ENCODE results near the gene COL23A1. TPM values are rescaled to one million over a fixed set of nuclear protein-coding genes. Genes with fewer than 3 reads are reported as not detected.

The COL23A1 gene
- polyA plus RNA-seq, 2 of the 4 experiments (the other 2 are of a cell fraction), result not detected

DNA sequence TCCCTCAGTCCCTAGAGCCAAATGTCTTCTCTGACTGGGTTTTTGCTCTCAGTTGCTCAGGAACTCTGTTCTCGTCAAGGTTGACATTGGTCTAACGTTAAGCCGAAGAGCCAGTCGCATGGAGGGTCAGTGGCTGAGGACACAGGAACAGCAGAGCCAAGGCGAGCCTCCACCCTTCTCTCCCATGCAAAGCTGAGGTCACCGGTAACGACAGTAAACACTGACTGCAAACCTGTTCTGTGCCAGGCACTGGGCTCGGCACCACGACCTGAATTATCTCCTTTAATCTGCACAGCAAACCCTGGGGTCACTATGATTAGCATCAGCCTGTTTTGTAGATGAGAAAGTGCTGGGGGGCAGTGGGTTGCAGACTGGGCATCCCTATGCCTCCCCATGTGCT is 171.0 kb downstream of the COL23A1 start:
- TF ChIP-seq BCL3 (IDR thresholded peaks at IDR 0.05), result no peak
- no peak for TF ChIP-seq PBX3 (IDR thresholded peaks at IDR 0.05)
- no peak for TF ChIP-seq TP53 (CRISPR knock-in tag; IDR thresholded peaks at IDR 0.05)
- TF ChIP-seq RARB (CRISPR knock-in tag; IDR thresholded peaks at IDR 0.05), result no peak
- no peak for TF ChIP-seq ZC3H11A (IDR thresholded peaks at IDR 0.05)
- TF ChIP-seq HEYL (CRISPR knock-in tag; IDR thresholded peaks at IDR 0.05), result no peak
- no peak for TF ChIP-seq HOXA7 (CRISPR knock-in tag; IDR thresholded peaks at IDR 0.05)
- no peak for TF ChIP-seq JUN (IDR thresholded peaks at IDR 0.05)
- POLR2A ChIA-PET, result no interaction called here
- Histone ChIP-seq H3K4me3 (no peak overlapping the region), H3K4me1 (no peaks in the 10 kb centered on the region), H3K9me3 (no peaks in the 10 kb centered on the region; the same call in 2 of the 3 replicates), H3K27ac (no peak overlapping the region), H3K4me2 (no peak overlapping the region)
- WGBS (ENCODE audit: missing lambda C conversion rate), result 75% methylated on average over 9 of the region's 9 CpGs
- no peak for ATAC-seq
- no peak for DNase-seq (ENCODE audit: low read depth in 1 of 2, low spot score in 1 of 2)
- CTCF ChIA-PET, result no interaction called here
- FAIRE-seq, result no peak

GRCh38 chr5:178418471-178419010 is 171.7 kb downstream of the COL23A1 start:
- no peak overlapping the region for H3K4me2 ChIP-seq
- no peaks in the 10 kb centered on the region for H3K4me1 ChIP-seq
- no peak for DNase-seq (ENCODE audit: low read depth in 1 of 2, low spot score in 1 of 2)
- no peak overlapping the region for H3K4me3 ChIP-seq
- 58% methylated on average over 5 of the region's 7 CpGs for WGBS (ENCODE audit: missing lambda C conversion rate)
- POLR2A ChIA-PET, result no interaction called here
- no peak overlapping the region for H3K27ac ChIP-seq
- CTCF ChIA-PET, result no interaction called here
- ATAC-seq, result no peak
- FAIRE-seq, result no peak
- TF ChIP-seq HOXA7 (CRISPR knock-in tag; IDR thresholded peaks at IDR 0.05), result no peak
- TF ChIP-seq CHD2 (IDR thresholded peaks at IDR 0.05; ENCODE audit: low read length, partially characterized antibody), result no peak
- no peak for TF ChIP-seq HOXB5 (CRISPR knock-in tag; IDR thresholded peaks at IDR 0.05)
- TF ChIP-seq NR3C1 (IDR thresholded peaks at IDR 0.05), result no peak
- TF ChIP-seq HOXB13 (CRISPR knock-in tag; IDR thresholded peaks at IDR 0.05; ENCODE audit: low read depth), result no peak
- TF ChIP-seq HDAC2 (IDR thresholded peaks at IDR 0.05), result no peak
- TF ChIP-seq, protein P1, sequence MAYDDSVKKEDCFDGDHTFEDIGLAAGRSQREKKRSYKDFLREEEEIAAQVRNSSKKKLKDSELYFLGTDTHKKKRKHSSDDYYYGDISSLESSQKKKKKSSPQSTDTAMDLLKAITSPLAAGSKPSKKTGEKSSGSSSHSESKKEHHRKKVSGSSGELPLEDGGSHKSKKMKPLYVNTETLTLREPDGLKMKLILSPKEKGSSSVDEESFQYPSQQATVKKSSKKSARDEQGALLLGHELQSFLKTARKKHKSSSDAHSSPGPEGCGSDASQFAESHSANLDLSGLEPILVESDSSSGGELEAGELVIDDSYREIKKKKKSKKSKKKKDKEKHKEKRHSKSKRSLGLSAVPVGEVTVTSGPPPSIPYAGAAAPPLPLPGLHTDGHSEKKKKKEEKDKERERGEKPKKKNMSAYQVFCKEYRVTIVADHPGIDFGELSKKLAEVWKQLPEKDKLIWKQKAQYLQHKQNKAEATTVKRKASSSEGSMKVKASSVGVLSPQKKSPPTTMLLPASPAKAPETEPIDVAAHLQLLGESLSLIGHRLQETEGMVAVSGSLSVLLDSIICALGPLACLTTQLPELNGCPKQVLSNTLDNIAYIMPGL (CRISPR knock-in tag; IDR thresholded peaks at IDR 0.05; ENCODE audit: borderline replicate concordance), result no peak
- no peak for TF ChIP-seq SREBF2 (IDR thresholded peaks at IDR 0.05)
- H3K9me3 ChIP-seq, result no peaks in the 10 kb centered on the region; the same call in 2 of the 3 replicates

DNA sequence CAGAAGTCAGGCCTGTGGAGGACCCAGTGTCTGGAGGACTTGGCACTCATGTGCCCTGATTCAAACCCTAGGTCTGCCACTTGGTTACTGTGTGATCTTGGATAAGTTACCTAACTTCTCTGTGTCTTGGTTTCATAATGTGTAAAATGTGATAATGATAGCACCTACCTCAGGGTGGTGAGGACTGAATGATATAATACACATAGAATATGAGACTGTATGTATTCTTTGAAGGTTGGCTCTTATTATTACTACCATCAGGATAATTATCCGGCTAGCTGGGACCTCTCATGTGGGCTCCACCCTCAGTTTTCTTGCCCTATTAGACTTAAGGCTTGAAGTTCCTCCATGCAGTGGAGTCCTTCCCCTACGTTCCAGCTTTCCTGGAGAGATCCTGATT is 172.2 kb downstream of the COL23A1 start:
- CTCF ChIA-PET, result interaction anchor here (1.2 kb wide), 1 partner anchor 137 kb away, joined by 3 read pairs; no protein-coding TSS in a partner anchor
- Histone ChIP-seq H3K4me3 (no peak overlapping the region), H3K4me1 (no peaks in the 10 kb centered on the region), H3K9me3 (no peaks in the 10 kb centered on the region; the same call in 2 of the 3 replicates), H3K27ac (no peak overlapping the region), H3K4me2 (no peak overlapping the region)
- DNase-seq (ENCODE audit: low read depth in 1 of 2, low spot score in 1 of 2), result no peak
- no peak for TF ChIP-seq KDM5A (IDR thresholded peaks at IDR 0.05)
- no peak for TF ChIP-seq RNF2 (IDR thresholded peaks at IDR 0.05; ENCODE audit: borderline replicate concordance, low read depth)
- no peak for TF ChIP-seq CHD4 (IDR thresholded peaks at IDR 0.05; ENCODE audit: borderline replicate concordance)
- no peak for TF ChIP-seq HEYL (CRISPR knock-in tag; IDR thresholded peaks at IDR 0.05)
- 40% methylated on average over 2 of the region's 2 CpGs for WGBS (ENCODE audit: missing lambda C conversion rate)
- POLR2A ChIA-PET, result no interaction called here
- ATAC-seq, result no peak
- FAIRE-seq, result no peak

Data from A549 (cell line).